Right kidney (tissue), 1 donor: Measurements from ENCODE around the gene AMT.
"Not testable (repeated sequence)": the region's sequence is repeated elsewhere in the genome, so short reads cannot be mapped to it uniquely, and the experiment has no call there.

ENCODE experiments used
- DNase-seq: peaks from one replicate; pipeline ENCODE4 v3.0.0-alpha.2; 2016

AMT gene

DNA sequence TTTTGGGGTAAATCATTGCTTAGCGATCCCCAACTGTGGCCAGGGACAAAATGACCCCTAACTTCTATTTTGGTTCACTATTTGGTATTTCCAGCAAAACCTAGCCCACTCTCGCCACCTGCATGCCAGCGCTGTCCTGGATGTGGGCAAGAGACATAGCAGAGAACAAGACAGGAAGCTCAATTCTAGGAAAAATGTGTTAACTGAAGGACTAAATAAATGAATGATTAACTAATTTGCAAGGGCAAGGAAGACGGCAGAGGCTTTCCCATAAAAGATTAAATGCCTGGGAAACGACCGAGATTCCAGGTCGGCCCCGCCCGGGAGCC, 6.4 kb upstream of the AMT start:
- no peak for DNase-seq

DNA sequence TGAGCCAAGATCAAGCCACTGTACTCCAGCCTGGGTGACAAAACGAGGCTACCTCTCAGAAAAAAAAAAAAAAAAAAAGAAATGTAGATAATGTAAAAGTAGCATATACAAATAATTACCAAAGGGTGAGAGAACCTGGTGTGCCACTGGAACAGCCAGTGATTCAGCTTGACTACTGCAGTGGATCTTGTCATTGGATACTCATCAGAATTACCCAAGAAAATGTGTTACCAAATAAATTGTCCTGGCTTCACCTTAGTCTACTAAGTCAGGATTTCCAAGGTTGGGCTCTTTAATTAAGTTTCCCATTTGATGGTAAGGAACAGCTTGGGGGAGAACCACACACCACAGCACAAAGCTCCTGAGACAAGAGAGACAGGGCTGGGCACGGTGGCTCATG, 5.3 kb upstream of the AMT start:
- no peak for DNase-seq

DNA sequence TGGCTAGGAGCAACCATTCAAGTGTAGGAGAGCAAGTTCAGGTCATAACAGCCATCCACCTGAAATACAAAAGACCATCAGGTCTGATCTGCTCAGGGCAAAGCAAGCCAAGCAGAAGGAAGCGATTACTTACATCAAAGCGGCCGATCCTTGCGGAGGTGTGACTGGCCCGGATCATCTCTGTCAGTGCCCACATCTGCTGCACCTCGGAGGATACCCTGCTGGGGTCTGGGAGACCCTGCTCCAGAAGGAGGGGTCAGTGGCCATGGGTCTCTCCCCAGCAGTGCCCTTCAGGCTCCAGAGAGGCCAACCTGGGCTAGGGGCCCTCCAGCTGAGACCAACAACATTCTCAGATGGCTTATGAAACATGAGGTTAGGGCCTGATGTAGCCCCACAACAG, 2.5 kb upstream of the AMT start:
- DNase-seq = no peak

DNA sequence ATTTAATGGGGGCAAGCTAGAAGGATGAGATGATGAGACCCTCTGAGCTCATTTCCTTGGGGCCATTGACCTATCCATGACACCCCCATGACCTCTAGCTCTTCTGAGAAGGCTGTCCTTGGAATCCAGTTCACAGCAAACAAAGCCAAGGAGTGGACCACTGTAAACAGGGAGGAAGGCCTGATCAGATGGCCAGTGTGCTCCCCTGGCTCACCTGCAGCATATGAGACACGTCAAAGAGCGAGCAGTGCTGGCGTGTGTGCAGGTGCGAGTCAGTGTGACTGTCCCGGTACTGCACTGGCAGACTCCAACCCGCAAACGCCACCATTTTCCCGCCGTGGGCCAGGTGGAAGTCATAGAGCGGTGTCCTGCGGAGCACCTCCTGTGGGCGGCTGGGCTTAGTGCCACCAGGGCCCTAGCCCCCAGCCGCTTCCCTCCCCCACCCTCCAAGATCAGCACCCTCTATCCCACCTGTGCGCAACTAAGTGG, 339 bp downstream of the AMT start:
- no peak for DNase-seq

DNA sequence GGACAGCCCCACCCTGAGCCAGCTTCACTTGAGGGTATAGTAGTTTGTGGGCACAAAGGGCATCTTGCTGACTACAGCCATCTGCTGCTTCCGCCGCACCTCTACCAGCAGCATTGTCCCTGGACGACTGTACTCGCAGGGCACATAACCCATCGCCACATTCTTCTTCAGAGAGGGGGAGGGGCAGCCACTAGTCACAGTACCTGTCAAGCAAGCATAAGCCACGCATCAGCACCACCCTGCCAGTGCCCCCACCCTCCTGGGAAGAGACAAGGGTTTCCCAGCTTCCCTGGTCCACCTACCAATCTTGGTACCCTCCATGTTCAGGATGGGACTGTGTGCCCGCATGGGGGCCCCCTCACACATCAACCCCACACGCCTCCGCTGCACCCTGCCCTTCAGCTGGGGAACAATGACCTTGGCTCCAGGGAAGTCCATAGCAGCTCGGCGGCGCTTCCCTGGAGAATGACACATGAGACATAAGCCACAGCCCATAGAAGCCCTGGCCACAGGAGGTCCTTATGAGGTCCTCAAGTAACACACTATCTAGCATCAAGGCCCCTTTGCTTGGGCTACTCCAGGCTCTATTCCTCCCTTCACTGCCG, 4.7 kb downstream of the AMT start:
- DNase-seq = no peak

DNA sequence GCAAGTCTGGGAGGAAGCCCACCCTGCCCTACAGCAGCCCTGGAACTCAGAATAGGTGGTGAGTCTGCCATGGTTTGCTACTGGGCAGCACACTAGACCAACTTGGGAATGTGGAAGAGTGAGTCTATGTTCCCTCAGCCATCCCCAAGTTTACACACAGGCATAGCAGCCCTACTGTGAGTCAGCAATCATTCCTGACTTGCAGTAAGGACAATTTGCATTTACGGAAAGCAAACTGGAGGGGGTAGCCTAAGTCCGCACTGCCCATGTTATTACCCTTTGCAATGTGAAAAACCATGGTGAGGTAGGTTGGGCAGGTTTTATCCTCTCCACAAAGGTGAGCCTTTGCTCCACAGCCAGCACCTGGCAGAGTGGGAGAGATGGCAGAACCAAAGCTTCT, 5.4 kb downstream of the AMT start:
- no peak for DNase-seq

DNA sequence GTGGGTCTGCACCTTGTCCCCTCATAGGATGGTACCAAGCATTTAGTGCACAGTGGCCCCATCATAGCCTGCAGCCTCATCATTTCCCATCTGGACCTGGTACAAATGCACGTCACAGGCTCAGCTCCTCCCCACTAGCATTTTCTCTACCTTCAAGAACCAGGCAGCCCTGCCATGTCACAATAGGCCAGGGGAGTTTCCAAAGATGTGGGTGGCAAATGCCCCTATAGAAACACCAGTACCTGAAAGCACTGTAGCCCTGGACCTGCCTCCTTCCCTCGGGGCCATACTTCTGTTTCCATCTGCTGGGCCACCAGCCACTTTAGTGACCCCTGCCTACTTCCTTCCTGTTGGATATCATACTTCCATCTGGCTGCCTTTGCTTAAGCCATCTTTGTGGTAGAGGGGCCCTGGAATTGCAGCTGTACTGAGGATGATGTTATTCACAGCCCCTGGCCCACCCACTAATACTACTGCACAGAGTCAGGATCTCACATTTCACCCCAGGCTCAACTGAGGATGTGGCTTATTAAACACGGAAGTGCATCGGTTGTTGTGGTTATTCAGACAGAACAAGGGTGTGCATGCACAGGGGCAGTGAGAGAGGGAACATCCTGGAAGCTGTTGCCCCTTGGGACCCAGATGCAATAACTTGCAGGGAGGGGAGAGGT, 6.2 kb downstream of the AMT start:
- no peak for DNase-seq

DNA sequence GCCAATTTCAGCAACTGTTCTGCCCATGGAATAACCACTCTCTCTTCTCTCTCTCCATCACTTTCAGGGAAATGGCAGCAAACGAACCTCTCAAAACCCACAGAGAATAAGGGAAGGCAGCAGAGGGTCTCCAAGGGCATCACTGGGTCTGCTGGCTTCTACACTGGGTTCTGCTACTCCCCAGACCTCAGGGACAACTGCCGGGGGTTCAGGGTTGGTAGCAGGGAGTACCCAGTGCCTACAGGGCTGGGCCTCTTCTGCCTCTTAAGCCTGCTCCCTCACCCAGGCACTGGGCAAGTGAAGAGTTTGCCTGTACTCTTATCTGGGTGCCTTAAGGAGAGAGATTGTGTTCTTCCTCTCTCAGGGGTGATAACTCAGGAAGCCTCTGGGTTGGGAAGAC, 7.5 kb downstream of the AMT start:
- DNase-seq = no peak

DNA sequence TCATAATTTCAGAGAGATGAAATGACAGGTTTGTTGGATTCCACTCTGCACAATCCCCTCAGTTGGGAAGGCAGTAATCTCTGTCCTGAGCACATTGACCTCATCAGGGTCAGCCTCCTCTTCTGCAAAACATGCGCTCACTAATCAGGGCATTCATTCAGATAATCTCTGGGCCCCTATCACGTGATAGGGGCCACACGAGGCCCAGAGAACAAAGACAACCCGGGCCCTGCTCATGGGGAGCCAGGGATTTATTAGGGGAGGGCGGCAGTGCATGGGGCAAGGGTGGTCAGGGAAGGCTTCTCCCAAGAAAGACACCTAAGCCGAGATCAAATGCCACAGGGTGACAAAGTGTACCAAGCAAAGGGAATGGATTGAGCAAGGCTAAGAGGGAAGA, 8.9 kb downstream of the AMT start:
- no peak for DNase-seq

DNA sequence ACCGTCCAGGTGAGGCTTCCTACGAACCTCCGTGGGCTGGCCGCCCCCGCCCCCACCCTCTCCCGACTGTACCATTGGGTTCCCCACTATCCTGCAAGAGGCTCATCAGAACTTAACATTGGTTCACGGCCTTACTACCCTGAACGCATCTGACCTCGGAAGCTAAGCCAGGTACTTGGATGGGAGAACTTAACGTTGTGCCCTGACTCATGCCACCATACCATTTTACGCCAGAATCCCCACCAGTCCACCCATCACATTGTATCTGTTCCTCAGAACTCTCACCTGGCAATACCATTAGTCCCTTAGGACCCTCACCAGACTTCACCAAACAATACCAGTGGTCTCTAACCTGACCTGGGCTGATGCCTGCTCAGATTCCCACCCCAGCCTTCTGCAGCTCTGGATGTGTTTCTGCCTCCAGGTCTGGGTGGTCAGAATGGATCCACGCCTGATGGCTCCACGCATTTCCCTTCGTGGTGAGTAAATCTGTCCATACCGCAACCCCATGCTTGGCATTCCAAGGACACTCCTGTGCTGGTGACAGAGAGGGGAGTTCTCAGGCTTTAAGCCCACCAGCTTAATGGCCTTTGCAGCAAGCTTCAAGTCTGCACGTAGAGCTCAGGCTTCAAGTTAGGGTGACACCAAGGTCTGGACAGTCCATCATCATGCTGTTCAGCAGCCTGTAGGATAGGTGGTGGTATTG, 9.5 kb downstream of the AMT start:
- no peak for DNase-seq

DNA sequence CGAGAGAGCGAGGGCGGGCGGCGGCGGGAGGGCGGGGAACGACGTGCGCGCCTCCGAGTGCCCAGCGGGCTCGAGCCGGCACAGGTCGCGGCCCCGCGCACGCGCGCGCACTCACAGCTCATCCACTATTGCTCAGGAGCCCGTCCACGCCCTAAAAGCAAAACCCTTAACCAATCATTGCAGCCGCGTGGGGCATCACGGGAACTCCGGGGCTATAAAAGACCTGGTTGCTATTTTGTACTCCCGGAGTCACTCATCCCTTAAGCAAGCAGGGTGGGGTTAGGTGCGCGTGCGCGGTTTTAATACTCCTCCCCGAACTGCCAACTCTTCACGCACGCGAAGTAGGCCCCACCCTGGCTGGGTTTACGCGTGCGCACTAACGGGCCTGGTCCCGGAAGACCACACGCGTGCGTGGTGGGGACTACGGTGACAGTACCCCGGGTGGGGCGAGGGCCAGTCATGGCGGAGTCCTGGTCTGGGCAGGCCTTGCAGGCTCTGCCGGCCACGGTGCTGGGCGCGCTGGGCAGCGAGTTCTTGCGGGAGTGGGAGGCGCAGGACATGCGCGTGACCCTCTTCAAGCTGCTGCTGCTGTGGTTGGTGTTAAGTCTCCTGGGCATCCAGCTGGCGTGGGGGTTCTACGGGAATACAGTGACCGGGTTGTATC, 10.2 kb downstream of the AMT start, which contains the start of the genes RHOA and TCTA:
TSS of gene RHOA (minus strand) at position 9 of the 664 bp plus-strand sequence. CDS start 36,387 bp downstream, outside the sequence.
TSS of gene TCTA (plus strand) at position 456 of the 664 bp plus-strand sequence. CDS start at position 460, 4 bp downstream.
- peak; percentile 89 for DNase-seq

DNA sequence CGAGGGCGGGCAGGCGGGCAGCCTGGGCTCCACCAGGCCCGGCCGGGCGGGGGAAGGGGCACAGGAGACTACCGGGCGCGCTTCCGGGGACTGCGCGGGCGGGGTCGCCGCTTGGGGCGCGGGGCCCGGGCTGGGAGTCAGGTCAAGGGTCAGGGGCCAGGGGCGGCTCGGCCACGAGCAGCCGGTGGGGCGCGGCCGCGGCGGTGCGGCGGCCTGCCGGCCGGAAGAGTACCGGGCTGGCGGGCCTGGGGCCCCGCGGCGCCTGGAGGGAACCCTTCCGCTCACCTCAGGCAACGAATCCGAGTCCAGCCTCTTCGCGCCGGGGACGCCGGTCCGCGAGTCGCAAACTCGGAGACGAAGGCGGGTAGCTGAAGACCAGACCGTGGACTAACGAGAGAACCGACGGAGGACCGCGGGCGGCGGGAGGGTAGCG, 10.7 kb downstream of the AMT start:
- no peak for DNase-seq

DNA sequence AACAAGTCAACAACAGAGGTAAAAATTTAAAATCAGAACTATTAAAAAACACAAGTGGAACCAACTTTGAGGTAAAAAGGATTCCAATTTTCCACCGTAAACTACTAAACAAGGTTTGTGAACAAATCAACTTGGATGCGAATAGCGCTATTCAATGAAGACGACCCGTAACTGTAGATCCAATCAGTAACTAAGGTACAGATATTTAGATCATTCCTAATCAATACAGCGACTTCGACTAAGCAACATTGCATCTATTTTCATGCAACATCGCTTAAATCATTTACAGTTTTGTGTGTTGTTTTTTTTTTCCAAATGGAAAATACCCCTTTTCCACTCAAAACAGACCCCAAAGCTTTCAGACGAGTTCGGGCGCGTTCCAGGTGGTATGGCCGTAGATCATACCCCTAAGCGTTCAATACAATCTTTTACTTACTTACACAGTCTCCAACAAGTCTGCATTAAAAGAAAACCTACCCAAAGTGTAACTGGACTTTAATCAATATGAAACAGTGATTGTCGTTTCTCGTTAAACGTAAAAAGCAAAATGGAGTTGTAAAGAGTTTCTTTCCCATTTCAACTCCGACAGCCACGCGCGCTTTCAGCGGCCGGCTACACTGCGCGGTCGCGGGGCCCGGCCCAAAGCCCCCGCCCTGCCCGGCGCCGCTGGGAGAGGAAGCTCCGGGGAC, 11.3 kb downstream of the AMT start:
- peak; percentile 50 for DNase-seq

DNA sequence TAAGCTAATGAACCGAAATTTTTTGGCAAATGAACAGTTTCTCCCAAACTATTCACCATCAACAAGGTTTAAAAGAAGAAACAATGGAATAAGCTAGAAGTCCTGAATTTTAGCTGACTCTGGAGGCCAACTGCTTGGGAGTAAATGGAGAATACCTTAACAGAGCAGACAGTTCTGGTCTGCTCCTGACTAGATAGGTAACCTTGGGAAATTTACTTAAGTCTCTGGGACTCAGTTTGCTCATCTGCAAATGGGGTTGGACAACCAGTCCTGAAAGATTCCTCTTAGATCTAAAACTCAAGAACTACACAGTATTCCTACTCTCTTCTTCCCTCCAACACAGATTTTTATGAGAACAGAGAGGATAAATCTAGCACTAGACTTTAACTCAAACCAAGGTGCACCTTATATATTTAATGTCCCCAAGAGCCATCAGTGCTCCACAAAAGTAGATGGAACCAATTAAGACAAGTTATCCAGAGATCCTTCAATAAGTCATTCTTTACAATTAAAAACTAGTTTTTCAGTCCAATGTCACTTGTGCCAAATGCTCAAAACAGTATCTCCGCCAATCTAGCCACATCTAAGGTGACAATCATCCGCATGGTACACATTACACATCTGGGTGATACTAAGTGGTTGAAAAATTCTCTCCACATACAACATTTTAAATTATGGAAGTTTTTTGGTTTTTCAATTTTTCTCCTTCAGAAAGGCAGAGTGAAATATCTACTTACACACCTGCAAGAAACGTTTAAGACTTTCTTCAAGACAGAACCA, 12.0 kb downstream of the AMT start:
- no peak for DNase-seq

DNA sequence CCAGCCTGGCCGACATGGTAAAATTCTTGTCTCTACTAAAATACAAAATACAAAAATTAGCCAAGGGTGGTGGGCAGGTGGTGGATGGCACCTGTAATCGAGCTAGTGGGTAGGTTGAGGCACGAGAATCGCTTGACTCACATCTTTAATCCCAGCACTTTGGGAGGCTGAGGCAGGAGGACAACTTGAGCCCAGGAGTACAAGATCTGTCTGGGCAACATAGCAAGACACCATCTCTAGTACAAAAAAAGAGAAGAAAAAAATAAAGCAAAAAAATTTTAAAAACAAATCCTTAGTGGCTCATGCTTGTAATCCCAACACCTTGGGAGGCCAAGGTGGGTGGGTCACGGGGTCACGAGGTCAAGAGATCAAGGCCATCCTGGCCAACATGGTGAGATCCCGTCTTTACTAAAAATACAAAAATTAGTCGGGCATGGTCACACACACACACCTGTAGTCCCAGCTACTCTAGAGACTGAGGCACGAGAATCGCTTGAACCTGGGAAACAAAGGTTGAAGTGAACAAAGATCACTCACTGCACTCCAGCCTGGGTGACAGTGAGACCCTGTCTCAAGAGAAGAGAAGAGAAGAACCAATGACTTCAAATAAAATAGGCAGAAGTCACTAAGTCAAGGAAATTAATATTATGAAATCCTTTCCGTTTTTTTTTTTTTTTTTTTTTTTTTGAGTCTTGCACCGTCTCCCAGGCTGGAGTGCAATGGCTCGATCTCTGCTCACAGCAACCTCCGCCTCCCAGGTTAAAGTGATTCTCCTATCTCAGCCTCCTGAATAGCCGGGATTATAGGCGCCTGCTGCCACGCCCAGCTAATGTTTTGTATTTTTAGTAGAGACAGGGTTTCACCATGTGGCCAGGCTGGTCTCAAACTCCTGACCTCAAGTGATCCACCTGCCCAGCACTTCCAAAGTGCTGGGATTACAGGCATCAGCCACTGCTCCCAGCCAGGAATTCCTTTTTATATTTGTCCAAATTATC, 15.4 kb downstream of the AMT start:
- DNase-seq = no peak

DNA sequence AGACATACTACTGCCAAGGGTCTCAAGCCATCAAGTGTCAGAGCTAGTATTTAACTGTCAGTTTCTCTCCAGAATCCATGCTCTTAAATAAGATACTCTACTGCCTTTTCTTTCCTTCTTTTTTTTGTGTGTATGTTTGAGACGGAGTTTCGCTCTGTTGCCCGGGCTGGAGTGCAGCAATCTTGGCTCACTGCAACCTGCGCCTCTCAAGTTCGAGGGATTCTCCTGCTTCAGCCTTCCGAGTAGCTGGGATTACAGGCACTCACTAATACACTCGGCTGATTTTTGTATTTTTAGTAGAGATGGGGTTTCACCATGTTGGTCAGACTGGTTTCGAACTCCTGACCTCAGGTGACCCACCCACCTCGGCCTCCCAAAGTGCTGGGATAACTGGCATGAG, 16.7 kb downstream of the AMT start:
- DNase-seq = not testable (repeated sequence)

DNA sequence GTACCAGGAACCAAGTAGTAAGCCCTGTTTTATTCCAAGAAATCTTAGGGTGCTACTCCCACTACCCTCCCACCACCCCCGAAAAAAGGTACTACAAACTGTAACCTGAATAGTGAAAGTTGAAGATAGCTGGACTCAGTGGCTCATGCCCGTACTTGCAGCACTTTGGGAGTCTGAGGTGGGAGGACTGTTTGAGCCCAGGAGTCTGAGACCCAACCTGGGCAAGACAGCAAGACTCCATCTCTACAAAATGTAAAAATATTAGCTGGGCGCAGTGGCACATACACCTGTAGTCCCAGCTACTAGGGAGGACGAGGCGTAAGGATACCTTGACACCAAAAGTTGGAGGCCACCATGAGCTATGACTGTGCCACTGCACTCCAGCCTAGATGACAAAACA, 18.4 kb downstream of the AMT start:
- no peak for DNase-seq

DNA sequence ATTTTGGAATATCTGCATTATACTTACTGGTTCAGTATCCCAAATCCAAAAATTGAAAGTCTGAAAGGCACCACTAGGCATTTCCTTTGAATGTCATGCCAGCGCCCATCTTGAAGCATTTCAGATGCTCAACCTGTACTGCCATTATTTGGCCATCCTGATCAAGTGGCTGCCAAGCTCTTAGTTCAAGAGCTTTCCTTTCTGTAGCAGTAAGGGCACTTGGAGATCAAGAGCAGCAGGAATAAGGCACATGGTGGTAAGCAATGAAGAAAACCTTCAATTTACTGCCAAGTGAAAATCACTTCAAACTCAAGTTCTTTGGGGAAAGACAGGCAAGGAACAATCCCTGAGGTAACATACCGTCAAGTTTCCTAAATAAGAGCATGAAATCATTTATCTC, 20.5 kb downstream of the AMT start:
- DNase-seq = no peak

DNA sequence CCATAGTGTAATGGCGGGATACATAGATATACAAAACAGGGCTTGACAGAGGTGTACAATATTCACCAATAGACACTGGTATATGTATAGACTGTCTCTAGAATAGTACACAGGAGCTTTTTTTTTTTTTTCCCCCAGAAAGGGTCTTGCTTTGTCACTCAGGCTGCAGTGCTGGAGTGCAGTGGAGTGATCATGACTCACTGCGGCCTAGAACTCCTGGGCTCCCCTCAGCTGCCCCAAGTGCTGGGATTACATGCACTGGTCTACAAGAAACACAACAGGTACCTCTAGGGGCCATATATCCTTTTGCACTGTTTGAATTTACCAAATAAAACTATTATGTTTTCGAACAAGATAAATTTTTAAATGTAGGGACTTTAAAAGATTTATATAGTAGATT, 22.8 kb downstream of the AMT start:
- DNase-seq = no peak

DNA sequence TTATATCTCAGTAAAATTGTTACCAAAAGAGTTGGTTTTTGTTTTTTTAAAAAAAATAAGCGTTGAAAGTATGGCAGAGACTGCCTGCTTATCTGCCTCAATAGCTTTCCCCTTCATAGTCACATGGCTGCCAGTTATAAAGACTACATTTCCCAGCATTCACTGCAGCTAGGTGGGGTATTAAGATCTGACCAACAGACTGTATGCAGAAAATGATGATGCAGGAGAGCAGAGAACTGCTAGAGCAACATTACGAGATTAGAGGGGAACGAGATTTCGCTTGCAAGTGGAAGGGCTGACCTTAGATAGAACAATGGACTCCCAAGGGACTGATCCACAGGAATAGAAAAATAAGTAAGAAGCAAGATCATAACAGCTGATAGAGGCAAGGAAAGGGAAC, 24.8 kb downstream of the AMT start:
- DNase-seq = no peak
